Astrocyte (in vitro differentiated cells and primary cell): ENCODE data around the gene LRRC15. TPM values are rescaled to one million over a fixed set of nuclear protein-coding genes. Genes with fewer than 3 reads are reported as not detected.

ENCODE experiments used
- DNase-seq: peaks from one replicate; pipeline ENCODE4 v3.0.0-alpha.2; 2010; ENCODE audit warnings: low read depth
- FAIRE-seq: peaks from 2 replicates; lab custom pipeline; 2011; peaks lifted over from hg19 to GRCh38; lab: Jason Lieb, UNC
- H2AFZ ChIP-seq: 2 replicates; pipeline ENCODE4 v1.6.0; 2012; ENCODE audit warnings: low read depth, low read length, inconsistent platforms
- H3K27ac ChIP-seq: 2 replicates; pipeline ENCODE4 v1.5.1; 2011; ENCODE audit warnings: low read depth, low read length, inconsistent platforms
- H3K27me3 ChIP-seq: 2 replicates; pipeline ENCODE4 v1.6.0; 2011; ENCODE audit warnings: low read length, inconsistent platforms; ENCODE audit not compliant: insufficient read depth
- H3K36me3 ChIP-seq: 2 replicates; pipeline ENCODE4 v1.5.1; 2011; ENCODE audit warnings: low read length, inconsistent platforms; ENCODE audit not compliant: insufficient read depth
- H3K4me1 ChIP-seq: 2 replicates; pipeline ENCODE4 v1.5.1; 2011; ENCODE audit warnings: low read length, inconsistent platforms; ENCODE audit not compliant: insufficient read depth
- H3K4me2 ChIP-seq: 2 replicates; pipeline ENCODE4 v1.6.0; 2012; ENCODE audit warnings: low read length, inconsistent platforms
- H3K4me3 ChIP-seq: 2 replicates; pipeline ENCODE4 v1.5.1; 2011; ENCODE audit warnings: low read depth, mild to moderate bottlenecking, low read length, inconsistent platforms; ENCODE audit not compliant: insufficient read depth
- H3K79me2 ChIP-seq: 2 replicates; pipeline ENCODE4 v1.6.0; 2012; ENCODE audit warnings: mild to moderate bottlenecking, low read length, inconsistent platforms; ENCODE audit not compliant: insufficient read depth
- H3K9ac ChIP-seq: 2 replicates; pipeline ENCODE4 v1.6.0; 2012; ENCODE audit warnings: mild to moderate bottlenecking, low read length, inconsistent platforms
- H3K9me3 ChIP-seq: 2 replicates; pipeline ENCODE4 v1.5.1; 2012; ENCODE audit warnings: low read depth, mild to moderate bottlenecking, low read length, inconsistent platforms; ENCODE audit not compliant: insufficient read depth
- H4K20me1 ChIP-seq: 2 replicates; pipeline ENCODE4 v1.6.0; 2012; ENCODE audit warnings: low read length, inconsistent platforms; ENCODE audit not compliant: insufficient read depth
- H3K27ac Mint-ChIP-seq: one replicate; pipeline ENCODE4 v1.8.0; 2021; ENCODE audit warnings: mild to moderate bottlenecking, mixed read lengths; ENCODE audit not compliant: unreplicated experiment
- H3K27me3 Mint-ChIP-seq: one replicate; pipeline ENCODE4 v1.8.0; 2021; ENCODE audit warnings: low read depth, mixed read lengths; ENCODE audit not compliant: unreplicated experiment
- H3K36me3 Mint-ChIP-seq: one replicate; pipeline ENCODE4 v1.8.0; 2021; ENCODE audit warnings: low read depth, mixed read lengths; ENCODE audit not compliant: unreplicated experiment
- H3K4me1 Mint-ChIP-seq: one replicate; pipeline ENCODE4 v1.8.0; 2021; ENCODE audit warnings: low read depth, mixed read lengths; ENCODE audit not compliant: unreplicated experiment
- H3K4me3 Mint-ChIP-seq: one replicate; pipeline ENCODE4 v1.8.0; 2021; ENCODE audit warnings: mild to moderate bottlenecking, moderate library complexity, mixed read lengths; ENCODE audit not compliant: unreplicated experiment
- H3K9me3 Mint-ChIP-seq: one replicate; pipeline ENCODE4 v1.8.0; 2021; ENCODE audit warnings: mild to moderate bottlenecking, mixed read lengths; ENCODE audit not compliant: unreplicated experiment
- EZH2 ChIP-seq: IDR thresholded peaks from 2 replicates; pipeline ENCODE4 v1.6.1; 2012; ENCODE audit warnings: mild to moderate bottlenecking, low read length, inconsistent platforms; ENCODE audit not compliant: insufficient read depth
- total RNA-seq: library from RNA; stranded (reverse); gene quantifications from 2 replicates; pipeline ENCODE4 v1.2.1, GENCODE V29; 2021
- TF ChIP-seq, protein P1 (sequence below): IDR thresholded peaks from 2 replicates; pipeline ENCODE4 v1.5.1; 2011; ENCODE audit warnings: low read depth, mild to moderate bottlenecking, inconsistent platforms, low read length, moderate library complexity; ENCODE audit not compliant: insufficient read depth

Gene LRRC15
- total RNA-seq, 1 donor from 2014 or later = 1.4 TPM

DNA sequence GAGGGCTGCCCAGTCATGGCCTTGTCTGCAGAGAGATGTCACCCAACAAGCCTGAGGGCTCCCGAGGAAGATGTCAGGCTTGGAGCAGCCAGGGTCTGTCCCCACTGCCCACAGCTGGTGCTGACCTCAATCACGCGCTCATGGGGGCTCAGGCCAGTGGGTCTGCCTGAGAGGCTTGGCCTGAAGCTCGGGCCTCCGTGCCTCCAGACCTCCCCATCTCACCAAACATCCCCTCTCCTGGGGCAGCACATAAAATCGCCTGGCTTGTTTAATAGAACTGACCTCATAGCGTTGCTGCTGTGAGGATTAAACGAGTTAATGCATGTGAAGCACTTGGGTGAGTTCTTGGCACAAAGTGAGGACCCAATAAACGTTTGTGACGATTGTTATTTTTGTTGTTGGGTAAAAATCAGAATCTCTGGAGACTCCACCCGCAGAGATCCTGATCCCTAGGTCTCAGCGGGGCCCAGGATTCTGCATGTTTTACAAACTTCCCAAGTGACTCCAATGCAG lies 3.5 kb downstream of the LRRC15 start:
- Histone ChIP-seq H3K27ac (no peak overlapping the region), H3K27me3 (peaks cover 6% of the 10 kb centered on the region), H2AFZ (no peak overlapping the region), H3K4me1 (peaks cover 39% of the 10 kb centered on the region), H3K36me3 (no peaks in the 10 kb centered on the region), H3K9me3 (no peaks in the 10 kb centered on the region), H4K20me1 (no peaks in the 10 kb centered on the region), H3K79me2 (no peaks in the 10 kb centered on the region), H3K4me2 (no peak overlapping the region), H3K4me3 (no peak overlapping the region), H3K9ac (no peak overlapping the region)
- DNase-seq (no peak), FAIRE-seq (no peak)
- Mint-ChIP-seq H3K4me3 (no peak overlapping the region), H3K27me3 (peaks cover 27% of the 10 kb centered on the region), H3K27ac (no peak overlapping the region), H3K36me3 (no peaks in the 10 kb centered on the region), H3K4me1 (peaks cover 41% of the 10 kb centered on the region), H3K9me3 (peaks cover 3% of the 10 kb centered on the region)
- TF ChIP-seq EZH2 = no peak
- TF ChIP-seq, protein P1, sequence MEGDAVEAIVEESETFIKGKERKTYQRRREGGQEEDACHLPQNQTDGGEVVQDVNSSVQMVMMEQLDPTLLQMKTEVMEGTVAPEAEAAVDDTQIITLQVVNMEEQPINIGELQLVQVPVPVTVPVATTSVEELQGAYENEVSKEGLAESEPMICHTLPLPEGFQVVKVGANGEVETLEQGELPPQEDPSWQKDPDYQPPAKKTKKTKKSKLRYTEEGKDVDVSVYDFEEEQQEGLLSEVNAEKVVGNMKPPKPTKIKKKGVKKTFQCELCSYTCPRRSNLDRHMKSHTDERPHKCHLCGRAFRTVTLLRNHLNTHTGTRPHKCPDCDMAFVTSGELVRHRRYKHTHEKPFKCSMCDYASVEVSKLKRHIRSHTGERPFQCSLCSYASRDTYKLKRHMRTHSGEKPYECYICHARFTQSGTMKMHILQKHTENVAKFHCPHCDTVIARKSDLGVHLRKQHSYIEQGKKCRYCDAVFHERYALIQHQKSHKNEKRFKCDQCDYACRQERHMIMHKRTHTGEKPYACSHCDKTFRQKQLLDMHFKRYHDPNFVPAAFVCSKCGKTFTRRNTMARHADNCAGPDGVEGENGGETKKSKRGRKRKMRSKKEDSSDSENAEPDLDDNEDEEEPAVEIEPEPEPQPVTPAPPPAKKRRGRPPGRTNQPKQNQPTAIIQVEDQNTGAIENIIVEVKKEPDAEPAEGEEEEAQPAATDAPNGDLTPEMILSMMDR = no peak

DNA sequence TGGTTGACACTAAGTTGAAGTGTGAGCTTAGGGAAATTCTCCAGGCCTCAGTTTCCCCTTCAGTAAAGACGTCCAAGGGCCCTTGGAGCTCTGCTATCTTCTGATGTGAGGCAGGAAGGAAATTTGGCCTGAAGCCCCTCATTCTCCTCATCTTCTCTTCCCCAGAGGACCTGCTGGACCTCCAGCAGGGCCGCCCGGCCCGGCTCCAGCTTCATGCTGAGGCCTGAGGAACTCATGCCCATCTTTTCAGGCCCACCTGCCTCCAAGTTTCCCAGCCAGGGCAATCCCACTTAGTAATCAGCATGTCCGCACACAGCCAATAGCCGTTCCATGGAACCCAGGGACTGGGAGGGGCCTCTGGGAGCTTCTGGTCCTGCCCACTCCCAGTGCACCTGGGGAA lies 4.0 kb downstream of the LRRC15 start:
- Mint-ChIP-seq H3K36me3 (no peaks in the 10 kb centered on the region), H3K27me3 (peaks cover 28% of the 10 kb centered on the region), H3K27ac (peak overlapping the region; percentile 53), H3K4me3 (no peak overlapping the region), H3K9me3 (peaks cover 3% of the 10 kb centered on the region), H3K4me1 (peaks cover 36% of the 10 kb centered on the region)
- Histone ChIP-seq H4K20me1 (no peaks in the 10 kb centered on the region), H3K4me1 (peaks cover 37% of the 10 kb centered on the region), H3K4me2 (peak overlapping the region; percentile 64), H3K9me3 (no peaks in the 10 kb centered on the region), H3K4me3 (no peak overlapping the region), H3K9ac (no peak overlapping the region), H3K27me3 (peaks cover 6% of the 10 kb centered on the region), H2AFZ (no peak overlapping the region), H3K79me2 (no peaks in the 10 kb centered on the region), H3K27ac (peak overlapping the region; percentile 0), H3K36me3 (no peaks in the 10 kb centered on the region)
- TF ChIP-seq, protein P1 = no peak
- no peak for TF ChIP-seq EZH2
- DNase-seq (no peak), FAIRE-seq (no peak)

DNA sequence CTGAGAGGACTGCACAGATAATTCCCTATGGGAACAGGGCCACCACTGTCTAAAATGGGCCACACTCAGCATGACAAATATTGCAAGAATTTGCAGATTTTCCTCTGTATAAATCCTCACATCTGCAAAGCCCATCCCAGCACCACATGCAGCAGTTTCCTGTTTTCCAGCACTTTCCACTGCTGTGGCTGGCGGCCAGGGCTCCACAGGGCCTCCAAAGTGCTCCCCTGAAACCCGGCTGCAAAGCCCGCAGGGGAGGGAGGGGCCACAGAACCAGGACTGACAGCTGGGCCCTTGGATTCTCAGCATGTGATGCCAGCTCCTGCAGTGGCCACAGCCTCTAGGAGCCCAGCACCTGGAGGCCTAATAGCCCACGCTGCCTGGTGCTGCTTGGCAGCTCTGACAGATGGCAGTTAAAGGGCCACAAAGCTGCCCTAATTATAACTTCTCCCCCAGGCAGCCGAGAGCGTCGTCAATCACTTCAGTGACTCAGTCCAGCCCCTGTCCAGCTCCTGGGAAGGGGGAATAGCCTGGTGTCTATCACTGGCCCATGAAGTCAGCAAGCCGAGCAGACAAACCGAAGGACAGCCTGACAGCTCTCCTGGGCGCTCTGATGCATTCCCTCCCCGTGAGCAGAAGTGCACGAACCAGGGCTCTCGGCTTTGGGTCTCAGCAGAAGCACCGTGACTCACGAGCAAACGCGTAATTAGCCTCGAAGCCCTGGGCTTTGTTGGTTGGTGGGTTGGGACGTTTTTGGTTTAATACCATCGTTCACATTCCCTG lies 4.7 kb downstream of the LRRC15 start:
- no peak overlapping the region for H3K9ac ChIP-seq
- H3K27me3 ChIP-seq = peaks cover 7% of the 10 kb centered on the region
- H3K36me3 Mint-ChIP-seq = no peaks in the 10 kb centered on the region
- no peaks in the 10 kb centered on the region for H4K20me1 ChIP-seq
- H2AFZ ChIP-seq = peak overlapping the region; percentile 7
- peaks cover 30% of the 10 kb centered on the region for H3K4me1 Mint-ChIP-seq
- H3K9me3 Mint-ChIP-seq = peaks cover 3% of the 10 kb centered on the region
- no peak overlapping the region for H3K4me3 ChIP-seq
- H3K4me2 ChIP-seq = peak overlapping the region; percentile 64
- TF ChIP-seq, protein P1 = no peak
- TF ChIP-seq EZH2 = no peak
- H3K27me3 Mint-ChIP-seq = peaks cover 29% of the 10 kb centered on the region
- no peaks in the 10 kb centered on the region for H3K9me3 ChIP-seq
- no peak overlapping the region for H3K27ac Mint-ChIP-seq
- DNase-seq (peak; percentile 86), FAIRE-seq (peak; percentile 76)
- peak overlapping the region; percentile 0 for H3K27ac ChIP-seq
- H3K4me1 ChIP-seq = peaks cover 33% of the 10 kb centered on the region
- H3K79me2 ChIP-seq = no peaks in the 10 kb centered on the region
- no peak overlapping the region for H3K4me3 Mint-ChIP-seq
- H3K36me3 ChIP-seq = no peaks in the 10 kb centered on the region
